Heart left ventricle (tissue), 16 donors: ENCODE measurements around the gene PCDHGB7. TPM values are rescaled to one million over a fixed set of nuclear protein-coding genes. Genes with fewer than 3 reads are reported as not detected.

Experiments used
- ATAC-seq, 4 donors: fragments of 200-7000 bp; cut with Tn5 transposase; one replicate each; pipeline ENCODE4 v1.9.1; 2020 to 2022; ENCODE audit warnings: moderate library complexity in 4 of 4, mild to moderate bottlenecking in 3 of 4, moderate number of reproducible peaks in 1 of 4
- DNase-seq, 5 donors: peaks; one replicate each; pipeline ENCODE4 v3.0.0-alpha.2; 2020
- H3K27ac ChIP-seq, 12 donors: fragments of 200-600 bp; sonication (generic) in 4 of 12; one replicate each; pipeline versions ENCODE4 v1.5.0 to v1.8.0; 2016 to 2022; ENCODE audit warnings: mild to moderate bottlenecking in 2 of 12
- H3K27me3 ChIP-seq, 9 donors: fragments of 200-600 bp; sonication (generic) in 2 of 9; one replicate each; pipeline versions ENCODE4 v1.5.1 to v1.8.0; 2016 to 2022; ENCODE audit warnings: mild to moderate bottlenecking in 3 of 9
- H3K36me3 ChIP-seq, 9 donors: fragments of 200-600 bp; sonication (generic) in 2 of 9; one replicate each; pipeline versions ENCODE4 v1.5.0 to v1.8.0; 2018 to 2022; ENCODE audit warnings: mild to moderate bottlenecking in 2 of 9
- H3K4me1 ChIP-seq, 12 donors: fragments of 200-600 bp; sonication (generic) in 4 of 12; one replicate each; pipeline versions ENCODE4 v1.5.0 to v1.8.0; 2016 to 2022; ENCODE audit warnings: mild to moderate bottlenecking in 3 of 12
- H3K4me3 ChIP-seq, 12 donors: fragments of 200-600 bp; sonication (generic) in 4 of 12; one replicate each; pipeline versions ENCODE4 v1.5.0 to v1.8.0; 2017 to 2022; ENCODE audit warnings: mild to moderate bottlenecking in 9 of 12, moderate library complexity in 4 of 12
- H3K9me3 ChIP-seq, 12 donors: fragments of 200-600 bp; sonication (generic) in 4 of 12; one replicate each; pipeline versions ENCODE4 v1.5.0 to v1.8.0; 2016 to 2022; ENCODE audit warnings: mild to moderate bottlenecking in 1 of 12
- POLR2A ChIP-seq, 2 donors: fragments of 450-650 bp; IDR thresholded peaks; one replicate each; pipeline ENCODE4 v1.6.1; 2017; ENCODE audit warnings: antibody characterized with exemption in 2 of 2, mild to moderate bottlenecking in 2 of 2, moderate library complexity in 2 of 2
- WGBS, 4 donors: extraction: QIAGEN DNeasy Blood & Tissue Kit in 2 of 4; methylation state at CpG; one replicate each; pipeline versions ENCODE4 v1.1.5 to v1.1.7; 2013 to 2018; 5-methylcytosine and 5-hydroxymethylcytosine counted together
- intact Hi-C, 10 donors: fragments of 100-400 bp; cut with DNase I; formaldehyde crosslinking; loops; one replicate each; pipeline versions ENCODE4 v1.11.1 to v1.14.2; 2022
- polyA plus RNA-seq, 2 donors: library from polyadenylated mRNA; stranded (reverse); fragments of 200-250 nt; gene quantifications; one replicate each; pipeline ENCODE4 v1.2.3, GENCODE V29; 2013
- total RNA-seq, 9 donors: library from RNA; depleted of rRNA in 2 of 9; stranded (reverse); fragments of >200 nt in 2 of 9; fragmentation: NEBNext Ultra II Directional in 3 of 9; extraction: Animal tissue kit (Norgen Biotek cat#: 25700) in 3 of 9; gene quantifications; one replicate each; pipeline versions ENCODE4 v1.1.0 to v1.2.4, GENCODE V29; 2016 to 2023
- TF ChIP-seq, protein P1 (sequence below), 12 donors: fragments of 200-600 bp; sonication (generic) in 4 of 12; IDR thresholded peaks; one replicate each; pipeline versions ENCODE4 v1.5.0 to v1.8.0; 2018 to 2022; ENCODE audit warnings: antibody characterized with exemption in 12 of 12, mild to moderate bottlenecking in 5 of 12
- donor health status: ischemic (EF 13 %, LVEDD 7.1; RV severe dilation, severe dysfunction).
- donor health status: healthy with polysubstance abuse.
- donor health status: DM: no; HTN: yes; CAD: no.
- donor health status: DM: no; HTN: no; CAD: no.
- donor health status: ischemic (EF 25% LVEDD 6.9; RV normal size, moderate dysfunction).
- donor health status: ischemic (EF 25% LVEDD 5.7; RV mildly dilated, moderate dysfunction).
- donor health status: healthy.
- donor health status: DM: yes; HTN: yes; CAD: no.
- donor health status: ischemic (EF 35%, LVEDD 5.7; RV mildly dilated, moderate dysfunction).
- donor health status: nonischemic (EF 11% LVEDD 7.7; RV severe dilation, severe dysfunction).
- donor health status: DM: yes; HTN: yes; CAD: no.
- donor health status: PGD.
- donor health status: ischemic (EF 29% LVEDD 5.4; RV normal size, mild dysfunction).
- donor health status: nonischemic (EF 23%, LVEDD 6.1; RV moderate dilation, normal function).

The PCDHGB7 gene
- total and polyA plus RNA-seq, 11 donors = 3.3 to 15.0 (median 9.2) TPM

DNA sequence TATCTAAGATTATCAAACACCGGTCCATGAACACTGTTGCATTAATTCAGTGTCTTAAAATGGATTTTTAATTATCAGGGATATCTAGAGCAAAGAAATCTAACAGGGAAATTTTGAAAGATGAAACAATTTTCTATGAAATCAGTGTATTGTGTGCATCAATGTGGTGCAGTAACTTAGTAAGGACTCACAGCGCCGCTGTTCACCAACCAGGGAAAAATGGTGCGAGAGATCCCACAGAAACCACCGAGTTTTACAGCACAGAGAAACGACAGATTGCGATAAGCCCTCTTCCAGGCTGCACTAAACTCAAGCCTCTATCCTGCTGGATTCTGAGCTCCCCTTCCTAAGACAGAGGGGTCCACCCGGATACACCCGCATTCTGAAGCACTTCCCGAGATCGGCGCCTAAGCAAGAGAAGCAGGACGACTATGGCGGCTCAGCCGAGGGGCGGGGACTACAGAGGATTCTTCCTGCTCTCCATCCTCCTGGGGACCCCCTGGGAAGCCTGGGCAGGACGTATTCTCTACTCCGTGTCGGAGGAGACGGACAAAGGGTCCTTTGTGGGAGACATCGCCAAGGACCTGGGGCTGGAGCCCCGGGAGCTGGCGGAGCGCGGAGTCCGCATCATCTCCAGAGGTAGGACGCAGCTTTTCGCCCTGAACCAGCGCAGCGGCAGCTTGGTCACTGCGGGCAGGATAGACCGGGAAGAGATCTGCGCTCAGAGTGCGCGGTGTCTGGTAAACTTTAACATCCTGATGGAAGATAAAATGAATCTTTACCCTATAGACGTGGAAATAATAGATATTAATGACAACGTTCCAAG lies 34.8 kb upstream of the PCDHGB7 start, which contains the start of gene PCDHGA7:
Gene PCDHGA7, plus strand, starts transcription at position 274 of the 826 bp plus-strand sequence. Its CDS starts 158 bp downstream, at position 432.
- peaks cover 0 to 4% (median 0%) of the 10 kb centered on the region in 12 donors for H3K4me1 ChIP-seq
- 20 to 39% (median 23%) methylated on average over 37 of the region's 37 CpGs for WGBS, 4 donors
- H3K36me3 ChIP-seq = peaks cover 0 to 33% (median 0%) of the 10 kb centered on the region in 9 donors
- peaks cover 0 to 100% (median 50%) of the 10 kb centered on the region in 12 donors for H3K9me3 ChIP-seq
- no peak within 1 kb of the TSS for H3K27ac ChIP-seq
- intact Hi-C loops = no loop called here
- peak in 3 of 4 donors; percentile 26 to 45 (median 27) for ATAC-seq
- peaks cover 0 to 23% (median 0%) of the 10 kb centered on the region in 9 donors for H3K27me3 ChIP-seq
- peak within 1 kb of the TSS in 9 of 12 donors; percentile 20 to 40 (median 32) for H3K4me3 ChIP-seq
- DNase-seq = no peak
- TF ChIP-seq POLR2A (IDR thresholded peaks at IDR 0.05) = no peak
- TF ChIP-seq, protein P1, sequence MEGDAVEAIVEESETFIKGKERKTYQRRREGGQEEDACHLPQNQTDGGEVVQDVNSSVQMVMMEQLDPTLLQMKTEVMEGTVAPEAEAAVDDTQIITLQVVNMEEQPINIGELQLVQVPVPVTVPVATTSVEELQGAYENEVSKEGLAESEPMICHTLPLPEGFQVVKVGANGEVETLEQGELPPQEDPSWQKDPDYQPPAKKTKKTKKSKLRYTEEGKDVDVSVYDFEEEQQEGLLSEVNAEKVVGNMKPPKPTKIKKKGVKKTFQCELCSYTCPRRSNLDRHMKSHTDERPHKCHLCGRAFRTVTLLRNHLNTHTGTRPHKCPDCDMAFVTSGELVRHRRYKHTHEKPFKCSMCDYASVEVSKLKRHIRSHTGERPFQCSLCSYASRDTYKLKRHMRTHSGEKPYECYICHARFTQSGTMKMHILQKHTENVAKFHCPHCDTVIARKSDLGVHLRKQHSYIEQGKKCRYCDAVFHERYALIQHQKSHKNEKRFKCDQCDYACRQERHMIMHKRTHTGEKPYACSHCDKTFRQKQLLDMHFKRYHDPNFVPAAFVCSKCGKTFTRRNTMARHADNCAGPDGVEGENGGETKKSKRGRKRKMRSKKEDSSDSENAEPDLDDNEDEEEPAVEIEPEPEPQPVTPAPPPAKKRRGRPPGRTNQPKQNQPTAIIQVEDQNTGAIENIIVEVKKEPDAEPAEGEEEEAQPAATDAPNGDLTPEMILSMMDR (IDR thresholded peaks at IDR 0.05) = peak in 4 of 12 donors; percentile 16 to 31 (median 24)

DNA sequence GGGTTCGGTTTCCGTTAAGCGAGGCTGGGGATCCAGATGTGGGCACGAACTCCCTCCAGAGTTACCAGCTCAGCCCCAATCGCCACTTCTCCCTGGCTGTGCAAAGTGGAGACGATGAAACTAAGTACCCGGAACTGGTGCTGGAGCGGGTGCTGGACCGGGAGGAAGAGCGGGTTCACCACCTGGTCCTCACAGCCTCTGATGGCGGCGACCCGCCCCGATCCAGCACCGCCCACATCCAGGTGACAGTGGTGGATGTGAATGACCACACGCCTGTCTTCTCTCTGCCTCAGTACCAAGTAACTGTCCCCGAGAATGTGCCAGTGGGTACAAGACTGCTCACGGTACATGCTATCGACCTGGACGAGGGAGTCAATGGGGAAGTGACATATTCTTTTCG lies 34.1 kb upstream of the PCDHGB7 start:
- WGBS, 4 donors = 44 to 64% (median 47%) methylated on average over 18 to 21 of the region's 21 CpGs
- H3K27me3 ChIP-seq = peaks cover 0 to 23% (median 0%) of the 10 kb centered on the region in 9 donors
- TF ChIP-seq, protein P1 (IDR thresholded peaks at IDR 0.05) = no peak
- no peak for TF ChIP-seq POLR2A (IDR thresholded peaks at IDR 0.05)
- peaks cover 0 to 4% (median 0%) of the 10 kb centered on the region in 12 donors for H3K4me1 ChIP-seq
- H3K4me3 ChIP-seq = peak overlapping the region in 4 of 12 donors; percentile 25 to 40 (median 36)
- H3K9me3 ChIP-seq = peaks cover 0 to 96% (median 50%) of the 10 kb centered on the region in 12 donors
- intact Hi-C loops = no loop called here
- no peak overlapping the region for H3K27ac ChIP-seq
- DNase-seq = no peak
- peaks cover 0 to 28% (median 0%) of the 10 kb centered on the region in 9 donors for H3K36me3 ChIP-seq
- no peak for ATAC-seq

DNA sequence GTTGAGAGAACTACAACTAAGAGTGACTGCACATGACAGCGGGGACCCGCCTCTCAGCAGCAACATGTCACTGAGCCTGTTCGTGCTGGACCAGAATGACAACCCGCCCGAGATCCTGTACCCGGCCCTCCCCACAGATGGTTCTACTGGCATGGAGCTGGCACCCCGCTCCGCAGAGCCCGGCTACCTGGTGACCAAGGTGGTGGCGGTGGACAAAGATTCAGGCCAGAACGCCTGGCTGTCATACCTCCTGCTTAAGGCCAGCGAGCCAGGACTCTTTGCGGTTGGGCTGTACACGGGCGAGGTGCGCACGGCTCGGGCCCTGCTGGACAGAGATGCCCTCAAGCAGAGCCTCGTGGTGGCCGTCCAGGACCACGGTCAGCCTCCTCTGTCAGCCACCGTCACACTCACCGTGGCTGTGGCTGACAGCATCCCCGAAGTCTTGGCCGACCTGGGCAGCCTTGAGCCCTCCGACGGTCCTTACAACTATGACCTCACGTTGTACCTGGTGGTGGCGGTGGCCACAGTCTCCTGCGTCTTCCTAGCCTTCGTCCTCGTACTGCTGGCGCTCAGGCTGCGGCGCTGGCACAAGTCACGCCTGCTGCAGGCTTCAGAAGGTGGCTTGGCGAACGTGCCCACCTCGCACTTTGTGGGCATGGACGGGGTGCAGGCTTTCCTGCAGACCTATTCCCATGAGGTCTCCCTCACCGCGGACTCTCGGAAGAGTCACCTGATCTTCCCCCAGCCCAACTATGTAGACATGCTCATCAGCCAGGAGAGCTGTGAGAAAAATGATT lies 32.8 kb upstream of the PCDHGB7 start:
- peaks cover 0 to 36% (median 0%) of the 10 kb centered on the region in 9 donors for H3K27me3 ChIP-seq
- H3K27ac ChIP-seq = no peak overlapping the region
- intact Hi-C loops = no loop called here
- H3K36me3 ChIP-seq = peaks cover 0 to 28% (median 0%) of the 10 kb centered on the region in 9 donors
- ATAC-seq (no peak), DNase-seq (no peak)
- H3K4me3 ChIP-seq = no peak overlapping the region
- H3K9me3 ChIP-seq = peaks cover 0 to 96% (median 56%) of the 10 kb centered on the region in 12 donors
- peaks cover 0 to 4% (median 0%) of the 10 kb centered on the region in 12 donors for H3K4me1 ChIP-seq
- 51 to 69% (median 59%) methylated on average over 14 to 43 of the region's 43 CpGs for WGBS, 4 donors
- TF ChIP-seq, protein P1 (IDR thresholded peaks at IDR 0.05) = no peak
- no peak for TF ChIP-seq POLR2A (IDR thresholded peaks at IDR 0.05)
